ENCODE results near the gene RBBP9.

DNA sequence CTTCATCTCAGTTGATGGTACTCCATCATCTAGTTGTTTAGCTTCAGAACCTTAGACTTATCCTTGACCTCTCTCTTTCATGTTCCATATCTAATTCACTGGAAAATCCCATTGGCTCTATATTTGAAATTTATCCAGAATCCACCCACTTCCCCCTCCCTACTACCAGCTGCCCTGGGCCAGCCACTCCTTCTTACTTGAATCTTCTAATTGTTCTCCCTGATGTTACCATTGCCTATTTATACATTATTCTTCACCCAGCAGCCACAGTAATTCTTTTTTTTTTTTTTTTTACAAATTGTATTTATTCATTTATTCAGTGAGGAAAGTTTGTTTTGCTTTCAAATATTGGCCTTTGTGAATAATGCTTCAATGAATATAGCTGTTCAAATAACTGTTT lies 18.9 kb upstream of the RBBP9 start:
- TF ChIP-seq, protein P1, sequence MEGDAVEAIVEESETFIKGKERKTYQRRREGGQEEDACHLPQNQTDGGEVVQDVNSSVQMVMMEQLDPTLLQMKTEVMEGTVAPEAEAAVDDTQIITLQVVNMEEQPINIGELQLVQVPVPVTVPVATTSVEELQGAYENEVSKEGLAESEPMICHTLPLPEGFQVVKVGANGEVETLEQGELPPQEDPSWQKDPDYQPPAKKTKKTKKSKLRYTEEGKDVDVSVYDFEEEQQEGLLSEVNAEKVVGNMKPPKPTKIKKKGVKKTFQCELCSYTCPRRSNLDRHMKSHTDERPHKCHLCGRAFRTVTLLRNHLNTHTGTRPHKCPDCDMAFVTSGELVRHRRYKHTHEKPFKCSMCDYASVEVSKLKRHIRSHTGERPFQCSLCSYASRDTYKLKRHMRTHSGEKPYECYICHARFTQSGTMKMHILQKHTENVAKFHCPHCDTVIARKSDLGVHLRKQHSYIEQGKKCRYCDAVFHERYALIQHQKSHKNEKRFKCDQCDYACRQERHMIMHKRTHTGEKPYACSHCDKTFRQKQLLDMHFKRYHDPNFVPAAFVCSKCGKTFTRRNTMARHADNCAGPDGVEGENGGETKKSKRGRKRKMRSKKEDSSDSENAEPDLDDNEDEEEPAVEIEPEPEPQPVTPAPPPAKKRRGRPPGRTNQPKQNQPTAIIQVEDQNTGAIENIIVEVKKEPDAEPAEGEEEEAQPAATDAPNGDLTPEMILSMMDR (IDR thresholded peaks at IDR 0.05; ENCODE audit: poor library complexity): no peak
- TF ChIP-seq EZH2 (IDR thresholded peaks at IDR 0.05; ENCODE audit: borderline replicate concordance): no peak
- TF ChIP-seq EZH2phosphoT487 (IDR thresholded peaks at IDR 0.05; ENCODE audit: low read depth, severe bottlenecking, unreplicated experiment): no peak
